GM18502 (cell line): ENCODE data around the gene PFKM.
A peak's percentile ranks its signal among the peaks of the same experiment; 100 is the strongest.

ENCODE experiments used
- ATAC-seq: cut with Tn5 transposase; IDR thresholded peaks from one replicate; pipeline ENCODE4 v1.9.1; 2021; ENCODE audit warnings: mild to moderate bottlenecking; ENCODE audit not compliant: unreplicated experiment, poor library complexity

The PFKM gene

GRCh38 chr12:48183876-48184548 is 64.8 kb downstream of the PFKM start:
- peak; percentile 7 for ATAC-seq

GRCh38 chr12:48184549-48184922 is 65.4 kb downstream of the PFKM start:
- no peak for ATAC-seq

GRCh38 chr12:48185181-48185919 is 66.2 kb downstream of the PFKM start:
- no peak for ATAC-seq

GRCh38 chr12:48187916-48188695 is 68.9 kb downstream of the PFKM start:
- no peak for ATAC-seq

GRCh38 chr12:48189331-48190125 is 70.4 kb downstream of the PFKM start:
- peak; percentile 65 for ATAC-seq

- ATAC-seq: no peak
Measured at GRCh38 chr12:48191096-48191495, 71.9 kb downstream of the PFKM start.

GRCh38 chr12:48192861-48193260 is 73.7 kb downstream of the PFKM start:
- no peak for ATAC-seq

GRCh38 chr12:48193623-48194022 is 74.5 kb downstream of the PFKM start:
- no peak for ATAC-seq

GRCh38 chr12:48194799-48195201 is 75.6 kb downstream of the PFKM start:
- no peak for ATAC-seq
